NK-92 treated with Interleukin-12 subunit alpha and Interleukin-12 subunit beta, amount 100 ng/mL, for 24 hours (cell line): ENCODE results near the gene RNF151.
"Not testable (repeated sequence)": the region's sequence is repeated elsewhere in the genome, so short reads cannot be mapped to it uniquely, and the experiment has no call there.

Experiments
- DNase-seq: peaks from one replicate; lab custom pipeline; 2025; lab: John Stamatoyannopoulos, UW

The RNF151 gene

DNA sequence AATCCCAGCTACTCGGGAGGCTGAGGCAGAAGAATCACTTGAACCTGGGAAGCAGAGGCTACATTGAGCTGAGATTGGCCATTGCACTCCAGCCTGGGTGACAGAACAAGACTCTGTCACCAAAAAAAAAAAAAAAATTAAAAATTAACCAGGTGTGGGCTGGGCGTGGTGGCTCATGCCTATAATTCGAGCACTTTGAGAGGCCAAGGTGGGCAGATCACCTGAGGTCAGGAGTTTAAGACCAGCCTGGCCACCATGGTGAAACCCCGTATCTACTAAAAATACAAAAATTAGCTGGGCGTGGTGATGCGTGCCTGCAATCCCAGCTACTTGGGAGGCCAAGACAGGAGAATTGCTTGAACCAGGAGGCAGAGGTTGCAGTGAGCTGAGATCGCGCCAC is 26.8 kb upstream of the RNF151 start:
- not testable (repeated sequence) for DNase-seq

- DNase-seq, result no peak
These were observed 26.1 kb upstream of the RNF151 start for GRCh38 chr16:1940273-1941161.

GRCh38 chr16:1941162-1942046 is 25.3 kb upstream of the RNF151 start:
- no peak for DNase-seq

- no peak for DNase-seq
These were observed 24.4 kb upstream of the RNF151 start for GRCh38 chr16:1942047-1942809.

DNA sequence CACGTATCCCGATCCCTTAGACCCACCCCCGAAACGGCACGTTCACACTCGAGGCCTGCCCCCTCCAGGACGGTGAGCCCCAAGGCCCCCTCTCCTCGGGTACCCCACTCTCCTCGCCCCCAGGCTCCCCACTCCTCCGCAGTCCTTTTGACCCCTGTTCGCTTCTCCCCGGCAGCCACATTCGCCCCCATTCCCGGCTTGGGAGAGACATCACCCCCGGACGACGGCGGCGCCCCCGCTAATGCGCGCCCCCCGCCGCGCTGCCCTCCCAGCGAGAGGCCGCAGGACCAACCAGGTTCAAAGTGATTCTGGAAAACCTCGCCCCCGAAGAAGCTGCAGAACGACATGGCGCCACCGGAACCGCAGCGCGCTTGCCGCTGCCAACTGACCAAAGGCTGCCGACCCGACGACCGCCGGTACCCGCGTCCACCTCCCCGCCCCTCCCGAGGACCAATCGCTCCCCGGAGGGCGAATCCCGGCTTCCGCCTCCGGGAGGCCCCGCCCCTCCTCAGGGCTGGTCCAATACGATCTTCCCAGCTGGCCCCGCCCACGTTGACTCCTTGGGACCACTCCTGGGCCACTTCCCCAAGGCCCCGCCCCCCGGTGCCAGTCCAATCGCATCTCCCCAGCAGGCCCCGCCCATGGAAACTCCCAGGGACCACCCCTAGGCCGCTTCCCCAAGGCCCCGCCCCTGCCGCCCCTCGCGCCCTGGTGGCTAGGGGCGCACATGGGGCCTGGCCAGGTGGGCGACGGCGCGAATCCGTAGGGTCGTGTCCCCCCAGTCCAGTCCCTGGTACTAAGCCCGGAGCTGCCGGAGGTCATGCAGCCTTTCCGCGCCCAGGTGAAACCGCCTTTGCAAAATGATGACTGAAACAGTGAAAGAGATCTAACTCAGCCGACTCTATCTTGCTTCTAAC is 23.6 kb upstream of the RNF151 start, which contains the start of gene MSRB1:
TSS of gene MSRB1 (minus strand) at position 390 of the 917 bp plus-strand sequence. CDS start at position 347, 43 bp downstream.
- DNase-seq, result peak; percentile 100

DNA sequence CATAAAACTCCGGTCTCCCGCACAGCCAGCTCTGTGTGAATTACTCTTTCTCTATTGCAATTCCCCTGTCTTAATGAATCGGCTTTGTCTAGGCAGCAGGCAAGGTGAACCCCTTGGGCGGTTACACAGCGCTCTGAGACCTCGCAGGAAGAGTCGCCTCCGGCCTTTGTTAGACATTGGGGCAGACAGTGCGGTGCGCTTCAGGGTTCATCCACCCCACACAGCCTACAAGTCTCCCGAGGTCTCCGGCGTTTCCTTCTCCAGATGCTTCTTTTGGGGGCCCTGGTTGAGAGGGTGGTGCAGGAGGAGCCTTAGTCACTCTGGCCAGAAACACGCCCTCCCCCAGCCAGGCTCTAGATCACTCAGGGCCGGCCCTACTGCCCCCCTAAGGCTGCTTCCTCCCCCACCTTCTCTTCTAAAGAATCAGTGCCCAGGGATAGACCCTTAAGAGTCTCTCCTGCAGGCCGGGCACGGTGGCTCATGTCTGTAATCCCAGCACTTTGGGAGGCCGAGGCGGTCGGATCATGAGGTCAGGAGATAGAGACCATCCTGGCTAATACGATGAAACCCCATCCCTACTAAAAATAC is 21.9 kb upstream of the RNF151 start:
- DNase-seq, result no peak

GRCh38 chr16:1945559-1946391 is 20.9 kb upstream of the RNF151 start:
- no peak for DNase-seq

DNA sequence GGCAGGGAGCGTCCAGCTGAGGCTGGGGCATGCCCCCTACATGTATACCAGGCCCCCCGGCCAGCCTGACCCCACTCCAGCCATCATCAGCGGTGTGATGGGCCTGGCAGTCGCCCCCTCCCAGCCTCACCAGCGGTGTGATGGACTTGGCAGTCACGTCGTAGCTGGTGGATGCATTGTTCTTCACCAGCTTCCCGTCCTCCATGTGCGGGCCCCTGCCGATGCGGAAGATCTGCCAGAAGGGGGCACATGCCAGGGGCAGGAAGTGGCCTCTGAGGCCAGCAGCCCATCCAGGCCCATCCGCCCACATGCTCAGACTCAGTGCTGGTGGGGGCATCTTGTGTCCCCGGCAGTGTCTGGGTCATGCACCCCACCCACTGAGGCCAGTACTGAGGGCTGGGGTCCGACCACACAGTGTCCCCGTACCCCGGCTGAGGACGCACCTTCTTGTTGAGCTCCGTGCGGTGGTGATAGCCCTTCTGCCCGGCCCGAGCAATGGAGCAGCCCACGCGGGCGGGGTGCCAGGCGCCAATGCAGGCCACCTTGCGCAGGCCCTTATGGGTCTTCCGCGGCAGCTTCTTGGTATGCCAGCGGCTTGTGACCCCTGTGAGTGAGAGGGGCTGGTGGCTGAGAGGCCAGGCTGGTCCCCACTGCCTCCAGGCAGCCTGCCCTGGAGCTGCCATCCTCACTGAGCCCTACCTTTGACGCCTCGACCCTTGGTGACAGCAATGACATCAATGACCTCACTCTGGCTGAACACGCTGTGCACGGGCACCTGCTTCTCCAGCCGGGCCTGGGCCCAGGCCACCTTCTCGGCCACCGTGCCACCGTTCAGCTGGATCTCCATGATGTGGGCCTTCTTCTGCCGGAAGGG is 19.9 kb upstream of the RNF151 start:
- DNase-seq, result no peak

- no peak for DNase-seq
These were observed 19.3 kb upstream of the RNF151 start for GRCh38 chr16:1947369-1947670.

GRCh38 chr16:1949507-1949906 is 17.1 kb upstream of the RNF151 start:
- no peak for DNase-seq

DNA sequence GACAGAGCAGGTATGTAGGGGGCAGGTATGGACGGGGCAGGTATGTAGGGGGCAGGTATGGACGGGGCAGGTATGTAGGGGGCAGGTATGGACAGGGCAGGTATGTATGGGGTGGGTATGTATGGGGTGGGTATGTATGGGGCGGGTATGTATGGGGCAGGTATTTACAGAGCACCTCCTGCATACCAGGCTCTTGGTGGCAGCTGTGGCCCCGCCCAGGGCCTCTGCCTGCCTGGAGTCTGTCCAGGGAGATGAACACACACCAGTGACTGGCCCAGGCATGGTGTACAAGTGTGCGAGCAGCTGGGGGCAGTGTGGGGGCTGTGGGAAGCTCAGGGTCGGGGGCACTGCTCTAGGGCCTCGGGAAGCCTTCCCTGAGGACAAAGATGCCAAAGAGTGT is 16.6 kb upstream of the RNF151 start:
- DNase-seq, result no peak

DNA sequence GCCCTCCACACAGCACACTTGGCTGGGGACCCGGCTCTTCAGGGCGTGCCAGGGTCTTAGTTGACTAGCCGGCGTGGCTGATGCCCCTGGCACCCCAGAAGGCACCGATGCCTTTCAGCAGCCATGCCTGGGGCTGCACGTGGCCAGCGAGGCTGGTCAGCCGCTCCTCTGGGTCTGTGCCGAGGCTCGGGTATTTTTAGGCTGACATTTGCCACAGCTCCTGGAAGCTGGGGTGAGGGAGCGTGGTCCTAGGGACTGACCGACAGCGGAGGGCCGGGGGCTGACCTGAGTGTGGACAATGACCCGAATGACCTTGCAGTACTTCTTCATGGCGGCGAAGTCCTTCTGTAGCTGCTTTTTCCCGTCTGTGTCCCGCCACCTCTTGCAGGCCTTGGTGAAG is 16.1 kb upstream of the RNF151 start:
- DNase-seq, result no peak

GRCh38 chr16:1953734-1954133 is 12.9 kb upstream of the RNF151 start:
- no peak for DNase-seq

DNA sequence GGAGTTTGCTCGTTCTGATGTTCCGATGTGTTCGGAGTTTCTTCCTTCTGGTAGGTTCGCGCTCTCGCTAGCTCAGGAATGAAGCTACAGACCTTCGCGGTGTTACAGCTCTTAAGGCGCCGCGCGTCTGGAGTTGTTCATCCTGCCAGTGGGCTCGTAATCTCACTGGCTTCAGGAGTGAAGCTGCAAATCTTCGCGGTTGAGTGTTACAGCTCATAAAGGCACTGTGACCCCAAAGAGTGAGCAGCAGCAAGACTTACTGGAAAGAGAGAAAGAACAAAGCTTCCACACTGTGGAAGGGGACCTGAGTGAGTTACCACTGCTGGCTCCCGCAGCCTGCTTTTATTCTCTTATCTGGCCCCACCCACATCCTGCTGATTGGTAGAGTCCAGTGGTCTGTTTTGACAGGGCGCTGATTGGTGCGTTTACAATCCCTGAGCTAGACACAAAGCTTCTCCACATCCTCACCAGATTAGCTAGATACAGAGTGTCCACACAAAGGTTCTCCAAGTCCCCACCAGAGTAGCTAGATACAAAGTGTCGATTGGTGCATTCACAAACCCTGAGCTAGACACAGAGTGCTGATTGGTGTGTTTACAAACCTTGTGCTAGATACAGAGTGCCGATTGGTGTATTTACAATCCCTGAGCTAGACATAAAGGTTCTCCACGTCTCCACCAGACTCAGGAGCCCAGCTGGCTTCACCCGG is 9.1 kb upstream of the RNF151 start:
- DNase-seq, result not testable (repeated sequence)

DNA sequence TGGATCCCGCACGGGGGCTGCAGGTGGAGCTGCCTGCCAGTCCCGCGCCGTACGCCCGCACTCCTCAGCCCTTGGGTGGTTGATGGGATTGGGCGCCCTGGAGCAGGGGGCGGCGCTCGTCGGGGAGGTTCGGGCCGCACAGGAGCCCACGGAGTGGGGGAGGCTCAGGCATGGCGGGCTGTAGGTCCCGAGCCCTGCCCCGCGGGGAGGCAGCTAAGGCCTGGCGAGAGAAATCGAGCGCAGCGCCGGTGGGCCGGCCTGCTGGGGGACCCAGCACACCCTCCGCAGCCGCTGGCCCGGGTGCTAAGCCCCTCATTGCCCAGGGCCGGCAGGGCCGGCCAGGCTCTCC is 8.5 kb upstream of the RNF151 start:
- DNase-seq, result not testable (repeated sequence)

DNA sequence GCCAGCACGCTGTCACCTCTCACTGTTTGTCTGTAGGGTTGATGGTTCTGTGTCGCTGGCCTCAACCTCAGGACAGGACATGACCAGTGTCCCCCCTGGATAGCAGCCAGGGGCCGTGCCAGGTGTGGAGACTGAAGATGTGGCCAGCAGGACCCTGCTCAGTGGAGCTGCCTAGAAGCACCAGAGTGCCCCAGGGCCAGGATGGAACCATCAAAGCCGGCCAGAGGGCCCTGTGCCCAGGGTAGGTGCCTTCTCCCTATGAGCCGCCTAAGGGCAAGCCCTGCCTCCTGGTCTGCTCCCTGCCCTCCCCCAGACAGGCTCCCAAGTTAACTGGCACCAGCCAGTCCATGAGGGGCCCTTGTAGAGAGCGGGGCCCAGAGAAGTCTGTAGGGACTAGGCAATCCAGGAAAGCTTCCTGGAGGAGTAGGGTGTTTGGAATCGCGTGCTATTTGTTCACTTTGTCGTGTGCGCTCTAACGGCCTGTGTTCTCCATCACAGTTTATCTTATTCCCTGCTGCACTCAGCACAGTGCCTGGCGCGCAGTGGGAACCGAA is 7.9 kb upstream of the RNF151 start:
- DNase-seq, result no peak

- peak; percentile 88 for DNase-seq
These were observed 7.2 kb upstream of the RNF151 start, which contains the start of gene NDUFB10 for GRCh38 chr16:1959269-1960039. Gene NDUFB10 (plus strand): TSS chr16:1959538. CDS start chr16:1959625, 87 bp downstream.
